ENCODE results near the gene OFD1. TPM values are rescaled to one million over a fixed set of nuclear protein-coding genes. Genes with fewer than 3 reads are reported as not detected.

Gene OFD1
- total and polyA plus RNA-seq, 2 donors (not counting 3 experiments of a cell fraction or from before 2014, with no cell fraction given) = 4.7 to 12.0 TPM

DNA sequence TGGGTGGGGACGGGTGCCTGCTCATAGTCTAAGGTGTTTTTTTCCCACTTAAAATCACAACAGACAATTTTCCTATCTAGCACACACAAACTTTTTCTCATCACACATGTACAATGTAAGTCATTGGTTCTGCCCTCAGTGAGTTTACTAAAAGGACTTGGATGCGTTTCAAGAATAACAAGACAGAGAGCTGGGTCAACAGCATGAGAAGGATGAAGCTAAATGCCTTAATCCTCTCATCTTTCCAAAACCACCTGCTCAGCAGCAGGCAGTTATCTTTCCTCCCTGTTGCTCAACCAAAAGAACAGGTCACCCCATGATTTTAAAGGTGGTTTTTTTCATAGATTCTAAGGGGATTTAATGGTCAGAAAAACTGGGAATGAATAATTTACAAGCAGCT lies 40.1 kb downstream of the OFD1 start:
- no peaks in the 10 kb centered on the region for H3K36me3 ChIP-seq (ENCODE audit: control insufficient read depth in 2 of 2, extremely low read depth in 1 of 2, insufficient read depth in 2 of 2, low read length in 2 of 2)
- dilution Hi-C loops (cut with MboI; ENCODE audit: extremely low pct_ligation_motif_present, low sequenced_read_pairs) (no loop called here), intact Hi-C loops (cut with micrococcal nuclease) (no loop called here)
- H3K9ac ChIP-seq (replicated peaks; ENCODE audit: extremely low read depth, insufficient read depth, low read length) = no peak overlapping the region
- no peak overlapping the region for H3K4me2 ChIP-seq (ENCODE audit: insufficient read depth, low read length)
- TF ChIP-seq EZH2 (IDR thresholded peaks at IDR 0.05; ENCODE audit: borderline replicate concordance, low read depth, low read length, severe bottlenecking) (no peak), JUN (IDR thresholded peaks at IDR 0.05; ENCODE audit: borderline replicate concordance, insufficient read depth, insufficient read length, low read depth) (no peak), MYC (IDR thresholded peaks at IDR 0.05; ENCODE audit: low read depth, low read length) (no peak), FOS (IDR thresholded peaks at IDR 0.05; ENCODE audit: borderline replicate concordance, insufficient read depth, low read length) (no peak), GATA2 (IDR thresholded peaks at IDR 0.05; ENCODE audit: insufficient read depth, insufficient read length, low read depth, low read length) (no peak)
- TF ChIP-seq, protein P1, sequence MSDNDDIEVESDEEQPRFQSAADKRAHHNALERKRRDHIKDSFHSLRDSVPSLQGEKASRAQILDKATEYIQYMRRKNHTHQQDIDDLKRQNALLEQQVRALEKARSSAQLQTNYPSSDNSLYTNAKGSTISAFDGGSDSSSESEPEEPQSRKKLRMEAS (IDR thresholded peaks at IDR 0.05; ENCODE audit: insufficient read depth, insufficient read length) = no peak
- TF ChIP-seq, protein P2, sequence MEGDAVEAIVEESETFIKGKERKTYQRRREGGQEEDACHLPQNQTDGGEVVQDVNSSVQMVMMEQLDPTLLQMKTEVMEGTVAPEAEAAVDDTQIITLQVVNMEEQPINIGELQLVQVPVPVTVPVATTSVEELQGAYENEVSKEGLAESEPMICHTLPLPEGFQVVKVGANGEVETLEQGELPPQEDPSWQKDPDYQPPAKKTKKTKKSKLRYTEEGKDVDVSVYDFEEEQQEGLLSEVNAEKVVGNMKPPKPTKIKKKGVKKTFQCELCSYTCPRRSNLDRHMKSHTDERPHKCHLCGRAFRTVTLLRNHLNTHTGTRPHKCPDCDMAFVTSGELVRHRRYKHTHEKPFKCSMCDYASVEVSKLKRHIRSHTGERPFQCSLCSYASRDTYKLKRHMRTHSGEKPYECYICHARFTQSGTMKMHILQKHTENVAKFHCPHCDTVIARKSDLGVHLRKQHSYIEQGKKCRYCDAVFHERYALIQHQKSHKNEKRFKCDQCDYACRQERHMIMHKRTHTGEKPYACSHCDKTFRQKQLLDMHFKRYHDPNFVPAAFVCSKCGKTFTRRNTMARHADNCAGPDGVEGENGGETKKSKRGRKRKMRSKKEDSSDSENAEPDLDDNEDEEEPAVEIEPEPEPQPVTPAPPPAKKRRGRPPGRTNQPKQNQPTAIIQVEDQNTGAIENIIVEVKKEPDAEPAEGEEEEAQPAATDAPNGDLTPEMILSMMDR (IDR thresholded peaks at IDR 0.05; ENCODE audit: extremely low read depth in 1 of 2, insufficient read depth in 1 of 2, low read depth in 1 of 2, low read length in 2 of 2) = no peak
- H3K9me1 ChIP-seq (replicated peaks; ENCODE audit: control insufficient read depth, extremely low read depth, insufficient read depth, low read length) = no peaks in the 10 kb centered on the region
- CTCF ChIA-PET = interaction anchor here (1.0 to 1.2 kb wide), 3 partner anchors 12 to 268 kb away, joined by 3 read pairs; no protein-coding TSS in a partner anchor
- H3K27ac ChIP-seq (ENCODE audit: insufficient read depth, low read depth, low read length) = no peak overlapping the region
- DNase-seq (ENCODE audit: low read depth, low spot score) = no peak
- H4K20me1 ChIP-seq (replicated peaks; ENCODE audit: control insufficient read depth, extremely low read depth, insufficient read depth, low read length) = no peaks in the 10 kb centered on the region
- H3K4me3 ChIP-seq (replicated peaks in 1 of 3; ENCODE audit: insufficient read depth in 1 of 3, low read depth in 1 of 3, low read length in 3 of 3) = no peak overlapping the region
- H3K79me2 ChIP-seq (ENCODE audit: control insufficient read depth, insufficient read depth, low read length) = no peaks in the 10 kb centered on the region
- no peaks in the 10 kb centered on the region for H3K9me3 ChIP-seq (replicated peaks; ENCODE audit: control insufficient read depth, insufficient read depth, low read length)
- no peak for FAIRE-seq
- no peaks in the 10 kb centered on the region for H3K27me3 ChIP-seq (ENCODE audit: control insufficient read depth in 2 of 2, insufficient read depth in 2 of 2, low read length in 2 of 2)
- POLR2A ChIA-PET = no interaction called here
- H3K4me1 ChIP-seq (ENCODE audit: control insufficient read depth, extremely low read depth, insufficient read depth, low read length) = peaks cover 4% of the 10 kb centered on the region
- BruUV-seq (replicated peaks) = no TSS peak
- H2AFZ ChIP-seq (ENCODE audit: low read depth, low read length) = no peak overlapping the region
